Kidney (tissue), 14 donors: ENCODE measurements around the gene SRSF4. TPM values are rescaled to one million over a fixed set of nuclear protein-coding genes. Genes with fewer than 3 reads are reported as not detected.

Experiments
- DNase-seq, 5 donors: peaks; one replicate each; pipeline ENCODE4 v3.0.0-alpha.2; 2013 to 2020
- FAIRE-seq: peaks from 2 replicates; lab custom pipeline; 2012; peaks lifted over from hg19 to GRCh38; lab: Jason Lieb, UNC
- H3K27ac ChIP-seq, 2 donors: one replicate each; pipeline ENCODE4 v1.7.0; 2013; ENCODE audit warnings: low read depth in 2 of 2, low read length in 2 of 2, inconsistent platforms in 1 of 2
- H3K27me3 ChIP-seq: one replicate; pipeline ENCODE4 v1.7.1; 2013; ENCODE audit warnings: low read length, inconsistent platforms; ENCODE audit not compliant: control insufficient read depth, insufficient read depth
- H3K36me3 ChIP-seq, 3 donors: one replicate each; pipeline versions ENCODE4 v1.7.0 to v1.7.1; 2013; ENCODE audit warnings: low read length in 3 of 3, control low read depth in 1 of 3, inconsistent platforms in 1 of 3; ENCODE audit not compliant: insufficient read depth in 3 of 3, control insufficient read depth in 2 of 3
- H3K4me1 ChIP-seq, 3 donors: one replicate each; pipeline versions ENCODE4 v1.7.0 to v1.7.1; 2013; ENCODE audit warnings: low read length in 3 of 3, inconsistent platforms in 1 of 3, low read depth in 1 of 3; ENCODE audit not compliant: control insufficient read depth in 2 of 3, insufficient read depth in 2 of 3
- H3K4me3 ChIP-seq, 3 donors: one replicate each; pipeline versions ENCODE4 v1.7.0 to v1.8.1; 2013; ENCODE audit warnings: low read length in 3 of 3, control low read depth in 1 of 3, inconsistent platforms in 1 of 3
- H3K9ac ChIP-seq, 3 donors: one replicate each; pipeline versions ENCODE4 v1.7.0 to v1.7.1; 2013; ENCODE audit warnings: low read length in 3 of 3, control low read depth in 1 of 3, inconsistent platforms in 1 of 3
- H3K9me3 ChIP-seq, 3 donors: one replicate each; pipeline versions ENCODE4 v1.7.0 to v1.7.1; 2013; ENCODE audit warnings: low read length in 3 of 3, control low read depth in 1 of 3, inconsistent platforms in 1 of 3; ENCODE audit not compliant: control insufficient read depth in 2 of 3, insufficient read depth in 1 of 3
- CTCF ChIP-seq: IDR thresholded peaks from 3 replicates; pipeline ENCODE4 v1.5.1; 2012; ENCODE audit warnings: mild to moderate bottlenecking, moderate library complexity, borderline replicate concordance; ENCODE audit not compliant: insufficient read depth; ENCODE audit errors: extremely low read depth
- intact Hi-C: fragments of 100-400 bp; cut with DNase I; formaldehyde crosslinking; loops from one replicate; pipeline ENCODE4 v1.11.1; 2022
- polyA plus RNA-seq: library from polyadenylated mRNA; stranded (reverse); fragments of 350-450 nt; fragmentation: Illumina TruSeq; extraction: RNeasy Lipid Tissue Mini Kit (QIAGEN cat#74804); gene quantifications from one replicate; pipeline ENCODE4 v1.2.3, GENCODE V29; 2014; ENCODE audit warnings: low read depth, low replicate concordance; ENCODE audit not compliant: insufficient read depth
- total RNA-seq: library from RNA; stranded (reverse); fragmentation: NEBNext Ultra II Directional; extraction: Animal tissue kit (Norgen Biotek cat#: 25700); gene quantifications from one replicate; pipeline ENCODE4 v1.2.1, GENCODE V29; 2021
- donor health status: control.
- donor health status: control.
- donor health status: control.
- donor health status: control.
- donor health status: control.
- donor health status: DM: yes; HTN: yes; CAD: no.
- donor health status: Normal renal cell carcinoma (clear cell type).

The SRSF4 gene
- total and polyA plus RNA-seq, 2 donors from 2014 or later, result 48.4 to 72.3 TPM

DNA sequence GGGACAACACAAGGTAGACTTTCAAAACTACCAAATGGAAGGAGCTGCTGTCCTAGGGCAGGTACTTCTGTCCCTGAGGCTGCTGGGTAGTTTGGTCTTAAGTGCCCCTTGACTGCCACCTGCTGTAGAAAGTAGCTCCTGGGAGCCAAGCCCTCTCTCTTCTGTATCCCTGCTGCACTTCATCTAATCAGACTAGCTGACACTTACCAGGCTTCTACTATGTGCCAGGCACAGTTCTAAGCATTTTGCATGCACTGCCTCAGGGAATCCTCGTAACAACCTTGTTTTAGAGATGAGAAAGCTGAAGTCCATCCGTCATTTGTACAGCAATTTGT lies 15.9 kb upstream of the SRSF4 start:
- no peak for FAIRE-seq
- H3K9ac ChIP-seq, result no peak overlapping the region

GRCh38 chr1:29196863-29197589 lies 15.3 kb upstream of the SRSF4 start:
- no peak overlapping the region for H3K9ac ChIP-seq
- no peak for FAIRE-seq
- intact Hi-C loops, result no loop called here

More for the DNA sequence above, 15.9 kb upstream of the SRSF4 start:
- Histone ChIP-seq H3K27me3 (no peaks in the 10 kb centered on the region), H3K27ac (no peak overlapping the region), H3K4me3 (no peak overlapping the region), H3K4me1 (peaks cover 0 to 6% (median 2%) of the 10 kb centered on the region in 3 donors), H3K9me3 (no peaks in the 10 kb centered on the region), H3K36me3 (peaks cover 0 to 18% (median 13%) of the 10 kb centered on the region in 3 donors)
- peak; percentile 15 for TF ChIP-seq CTCF
- intact Hi-C loops, result no loop called here
- DNase-seq, result peak in 3 of 5 donors; percentile 14 to 47 (median 38)

GRCh38 chr1:29195881-29196291 lies 14.2 kb upstream of the SRSF4 start:
- Histone ChIP-seq H3K4me1 (no peaks in the 10 kb centered on the region), H3K27ac (no peak overlapping the region), H3K27me3 (no peaks in the 10 kb centered on the region), H3K36me3 (peaks cover 0 to 12% (median under 1%) of the 10 kb centered on the region in 3 donors), H3K9ac (no peak overlapping the region), H3K9me3 (no peaks in the 10 kb centered on the region), H3K4me3 (no peak overlapping the region)
- TF ChIP-seq CTCF, result no peak
- peak in 1 of 5 donors; percentile 79 for DNase-seq
- intact Hi-C loops, result no loop called here
- FAIRE-seq, result no peak

More at GRCh38 chr1:29196863-29197589, 15.3 kb upstream of the SRSF4 start:
- no peaks in the 10 kb centered on the region for H3K27me3 ChIP-seq
- DNase-seq, result no peak
- peaks cover 0 to 18% (median 12%) of the 10 kb centered on the region in 3 donors for H3K36me3 ChIP-seq
- TF ChIP-seq CTCF, result no peak
- peaks cover 0 to 1% (median 0%) of the 10 kb centered on the region in 3 donors for H3K4me1 ChIP-seq
- H3K4me3 ChIP-seq, result no peak overlapping the region
- H3K9me3 ChIP-seq, result no peaks in the 10 kb centered on the region
- H3K27ac ChIP-seq, result no peak overlapping the region
